ENCODE data around the gene DTNA.
"Not testable (repeated sequence)": the region's sequence is repeated elsewhere in the genome, so short reads cannot be mapped to it uniquely, and the experiment has no call there.

DTNA gene

DNA sequence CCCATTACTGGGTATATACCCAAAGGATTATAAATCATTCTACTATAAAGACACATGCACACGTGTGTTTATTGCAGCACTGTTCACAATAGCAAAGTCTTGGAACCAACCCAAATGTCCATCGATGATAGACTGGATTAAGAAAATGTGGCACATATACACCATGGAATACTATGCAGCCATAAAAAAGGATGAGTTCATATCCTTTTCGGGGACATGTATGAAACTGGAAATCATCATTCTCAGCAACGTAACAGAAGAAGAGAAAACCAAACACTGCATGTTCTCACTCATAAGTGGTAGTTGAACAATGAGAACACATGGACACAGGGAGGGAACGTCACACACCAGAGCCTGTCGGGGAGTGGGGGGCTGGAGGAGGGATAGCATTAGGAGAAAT, 15.6 kb downstream of the DTNA start:
- DNase-seq (ENCODE audit: low read depth in 2 of 2): not testable (repeated sequence)

DNA sequence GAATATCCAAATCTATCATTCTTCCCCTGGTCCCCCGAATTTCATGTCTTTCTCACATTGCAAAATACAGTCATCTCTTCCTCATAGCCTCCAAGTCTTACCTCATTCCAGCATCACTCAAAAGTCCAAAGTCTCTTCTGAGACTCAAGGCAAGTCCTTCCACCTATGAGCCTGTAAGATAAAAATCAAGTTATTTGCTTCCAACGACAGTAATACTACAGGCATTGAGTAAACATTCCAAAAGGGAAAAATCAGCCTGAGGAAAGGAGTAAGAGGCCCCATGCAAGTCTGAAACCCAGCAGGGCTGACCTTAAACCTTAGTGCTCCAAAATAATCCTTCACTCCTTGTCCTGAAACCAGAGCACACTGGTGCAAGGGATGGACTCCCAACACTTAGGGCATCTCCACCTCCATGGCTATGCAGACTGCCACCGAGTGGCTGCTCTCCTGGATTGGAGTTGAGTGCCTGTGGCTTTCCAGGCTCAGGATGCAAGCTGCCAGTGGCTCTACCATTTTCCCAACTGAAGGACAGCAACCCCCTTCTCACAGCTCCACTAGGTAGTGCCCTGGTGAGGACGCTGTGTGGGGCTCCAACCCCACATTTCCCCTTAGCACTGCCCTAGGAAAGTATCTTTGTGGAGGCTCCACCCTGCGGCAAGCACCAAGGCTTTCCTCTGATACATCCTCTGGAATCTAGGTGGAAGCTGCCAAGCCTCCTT, 16.3 kb downstream of the DTNA start:
- no peak for DNase-seq (ENCODE audit: low read depth in 2 of 2)

DNA sequence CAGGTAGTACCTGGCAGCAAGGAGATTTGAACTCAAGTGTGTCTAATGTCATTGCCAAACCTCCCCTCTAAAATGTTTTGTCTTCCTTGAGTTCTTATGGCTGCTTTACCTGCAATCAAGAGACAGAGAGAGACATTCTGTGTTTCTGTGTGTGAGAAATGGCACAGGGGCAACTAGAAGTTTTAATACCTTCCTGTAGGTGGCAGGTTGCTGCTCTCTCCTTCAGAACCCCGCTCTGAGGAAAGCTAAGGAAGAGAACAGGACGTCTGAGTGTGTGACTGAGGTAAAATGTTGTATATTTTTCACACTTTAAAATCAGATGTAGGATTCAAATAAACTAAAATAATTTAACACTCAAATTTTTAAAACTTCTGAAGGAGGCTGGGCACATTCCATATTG, 19.2 kb downstream of the DTNA start:
- DNase-seq (ENCODE audit: low read depth in 2 of 2): no peak

DNA sequence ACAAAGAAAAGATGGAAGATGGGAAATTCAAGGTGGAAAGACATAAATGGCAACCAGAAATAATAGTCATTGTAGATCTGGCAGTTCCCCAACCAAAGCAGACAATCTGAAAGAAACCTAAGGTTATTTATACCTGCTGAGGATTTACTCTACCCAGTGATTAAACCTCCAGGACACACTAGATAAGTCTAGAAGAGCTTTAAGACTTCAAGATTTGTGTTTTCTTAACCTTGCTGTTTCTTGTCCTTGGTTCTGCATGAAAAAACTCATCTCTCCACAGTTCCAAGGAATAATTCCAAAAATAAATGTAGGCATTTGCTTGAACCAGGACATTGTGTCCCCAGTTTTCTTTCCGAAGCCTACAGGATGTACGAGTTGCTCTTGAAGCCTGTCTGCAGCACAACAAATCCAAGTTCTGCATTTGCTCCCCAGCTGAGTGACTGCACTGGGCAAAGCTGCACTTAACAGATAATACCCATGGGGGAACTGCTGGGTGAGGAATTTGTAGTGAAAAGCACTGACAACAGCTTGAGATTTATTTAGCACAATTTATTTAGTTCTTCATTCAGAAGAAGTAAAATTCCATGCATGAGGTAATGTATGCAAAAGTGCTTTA, 19.8 kb downstream of the DTNA start:
- DNase-seq (ENCODE audit: low read depth in 2 of 2): no peak

DNA sequence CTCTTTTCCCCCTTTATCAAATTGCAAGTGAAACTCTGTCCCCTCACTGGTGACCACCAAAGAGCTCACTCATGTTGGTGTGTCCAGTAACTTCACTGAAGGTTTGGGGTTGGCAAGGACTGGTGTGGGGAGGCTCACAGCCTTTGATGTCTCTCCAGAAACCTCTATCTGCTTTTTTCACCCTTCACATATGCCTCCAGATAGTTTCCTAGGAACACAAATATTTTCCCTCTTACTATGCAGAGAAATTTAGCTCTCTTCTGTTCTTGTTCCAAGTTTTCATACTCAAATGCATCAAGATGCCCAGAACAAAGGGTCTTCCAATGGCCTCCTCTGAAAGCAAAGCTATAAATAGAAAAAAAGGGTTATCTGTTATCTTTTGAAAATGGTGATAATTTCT, 20.7 kb downstream of the DTNA start:
- no peak for DNase-seq (ENCODE audit: low read depth in 2 of 2)

DNA sequence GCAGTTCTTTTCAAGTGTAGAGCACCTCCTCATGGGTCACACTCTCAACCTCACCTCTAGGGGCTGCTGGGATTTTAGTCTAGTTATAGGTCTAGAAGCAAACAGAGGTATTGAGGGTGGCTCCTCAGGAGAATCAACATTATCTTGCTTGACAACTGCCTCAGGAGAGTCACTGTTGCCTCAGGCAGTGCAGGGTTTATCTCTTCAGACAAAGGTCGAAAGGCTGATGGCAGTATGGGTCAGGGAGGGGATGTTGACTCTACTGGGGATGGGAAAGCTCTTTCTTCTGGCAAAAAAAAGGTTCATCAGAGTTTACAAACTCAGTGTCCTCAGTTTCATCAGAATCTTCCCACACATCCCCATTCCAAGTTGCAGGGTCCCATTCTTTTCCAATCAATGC, 24.0 kb downstream of the DTNA start:
- no peak for DNase-seq (ENCODE audit: low read depth in 2 of 2)

DNA sequence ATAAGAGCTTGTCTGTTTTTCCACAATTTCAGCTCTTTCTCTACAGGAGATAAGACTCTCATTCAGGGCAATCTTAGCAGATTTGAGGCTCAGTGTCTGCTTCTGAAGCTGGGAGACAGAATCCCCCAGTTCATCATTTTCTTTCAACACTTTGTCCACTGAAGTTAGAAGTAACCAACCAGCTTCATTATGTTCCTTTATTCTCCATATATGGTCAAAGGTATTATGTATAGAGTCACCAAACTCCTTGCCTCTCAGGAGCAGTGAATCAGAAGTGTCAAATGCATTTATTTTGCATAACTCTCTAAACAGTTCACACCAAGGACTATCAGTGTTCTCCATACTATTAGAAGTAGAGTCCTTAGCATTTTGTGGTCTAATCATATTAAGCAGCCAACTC, 24.4 kb downstream of the DTNA start:
- DNase-seq (ENCODE audit: low read depth in 2 of 2): not testable (repeated sequence)

DNA sequence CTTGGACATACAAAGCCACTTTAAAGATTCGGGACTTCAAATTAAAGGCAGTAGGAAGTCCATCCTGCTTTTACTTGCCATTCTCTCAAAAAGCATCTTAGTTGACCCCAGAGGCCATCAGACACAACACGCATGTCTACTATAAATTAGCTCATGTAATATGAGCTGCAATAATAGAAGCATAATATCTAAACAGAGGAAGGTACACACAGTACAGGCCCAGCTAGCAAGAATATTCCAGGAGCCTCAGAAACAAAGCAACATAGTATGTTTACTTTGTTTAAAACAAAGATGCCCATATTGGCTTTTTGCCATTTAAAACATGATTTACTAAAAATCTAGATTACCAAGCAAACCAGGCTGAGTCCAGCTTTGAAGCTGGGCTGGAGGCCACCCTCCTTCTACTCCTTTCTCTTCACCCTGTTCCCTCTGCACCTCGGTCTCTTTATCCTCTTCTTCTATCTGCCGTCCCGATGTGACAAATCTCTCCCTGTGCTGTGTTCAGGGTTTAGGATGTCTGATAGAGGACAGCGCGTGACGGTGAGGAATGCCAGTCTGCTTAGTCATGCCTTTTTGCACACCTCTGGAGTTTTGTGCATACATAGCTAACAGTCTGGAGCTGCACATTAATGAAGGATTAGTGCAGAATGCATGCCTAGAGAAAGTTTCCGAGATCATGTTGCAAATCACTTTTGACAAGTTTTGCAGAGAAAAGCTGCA, 28.2 kb downstream of the DTNA start:
- no peak for DNase-seq (ENCODE audit: low read depth in 2 of 2)

DNA sequence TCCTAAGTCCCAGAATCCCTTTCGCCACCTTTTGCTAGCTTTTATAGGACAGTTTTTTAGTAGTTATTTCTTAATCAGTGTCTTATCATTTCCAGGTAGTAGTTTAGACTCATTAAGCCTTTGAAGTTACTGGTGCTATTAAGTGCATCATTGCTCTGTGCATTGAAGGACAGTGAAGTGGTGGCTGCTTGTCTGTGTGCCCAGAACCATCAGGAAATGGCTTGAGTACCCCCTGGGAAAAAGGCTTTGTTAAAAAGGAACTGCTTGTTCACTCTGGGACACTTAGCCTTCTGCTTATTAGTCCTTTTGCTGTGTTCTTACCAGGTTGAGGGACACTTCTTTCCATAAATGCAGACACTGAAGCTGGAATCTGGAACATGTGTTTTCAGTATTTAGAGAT, 30.0 kb downstream of the DTNA start:
- DNase-seq (ENCODE audit: low read depth in 2 of 2): no peak

DNA sequence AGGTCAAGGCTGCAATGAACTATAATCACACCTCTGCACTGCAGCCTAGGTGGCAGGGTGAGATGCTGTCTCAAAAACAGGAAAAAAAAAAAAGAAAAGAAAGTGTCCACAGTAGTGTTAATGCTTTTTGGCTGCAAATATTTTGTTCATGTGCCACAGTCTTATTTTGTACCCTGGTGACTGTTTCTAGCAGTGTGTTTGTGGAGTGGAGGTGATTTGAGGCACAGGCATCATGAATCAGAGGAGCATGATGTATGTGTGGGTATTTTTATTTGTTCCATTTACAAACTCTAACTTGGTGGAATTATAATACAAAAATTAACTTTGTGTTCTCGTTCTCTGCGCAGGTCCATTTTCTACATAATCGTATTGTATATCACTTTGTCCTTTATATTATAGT, 30.6 kb downstream of the DTNA start:
- no peak for DNase-seq (ENCODE audit: low read depth in 2 of 2)

DNA sequence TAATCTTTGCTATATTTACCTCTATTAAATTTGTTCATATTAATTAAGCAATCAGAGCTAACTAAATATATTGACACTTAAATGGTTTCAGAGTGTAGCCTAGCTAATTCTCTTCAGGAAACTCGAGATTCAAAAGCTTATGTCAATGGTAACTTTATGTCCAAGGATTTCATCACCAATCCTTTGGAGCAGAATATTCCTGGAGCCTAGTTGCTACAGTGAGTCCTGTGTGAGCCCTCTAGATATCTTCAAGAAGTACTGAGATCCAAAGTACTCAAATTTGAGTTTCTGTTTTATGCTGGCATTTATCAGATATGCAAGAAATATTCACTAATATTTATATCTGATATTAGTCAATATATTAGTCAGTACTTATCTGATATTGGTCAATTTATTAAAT, 31.3 kb downstream of the DTNA start:
- DNase-seq (ENCODE audit: low read depth in 2 of 2): no peak

DNA sequence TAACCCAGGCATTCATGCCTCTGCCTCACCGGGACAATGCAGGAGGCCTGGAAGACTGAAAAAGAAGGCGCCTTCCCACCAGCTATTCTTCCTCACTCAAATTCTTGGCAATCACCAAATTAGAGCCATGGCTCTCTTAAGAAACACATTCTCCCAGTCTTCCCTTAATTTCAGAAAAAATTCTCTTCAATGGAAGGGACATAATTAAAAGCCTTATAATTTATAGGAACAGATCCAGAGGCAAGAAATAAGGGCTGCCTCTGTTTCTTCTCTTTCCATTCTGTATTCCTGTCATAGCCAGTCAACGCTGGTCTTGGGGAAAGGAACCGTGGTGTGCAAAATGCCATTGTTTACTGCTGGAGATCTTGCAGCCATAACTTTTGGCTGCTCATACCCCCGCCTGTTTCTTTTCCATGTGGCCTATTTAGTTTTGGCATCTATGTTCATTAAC, 32.8 kb downstream of the DTNA start:
- DNase-seq (ENCODE audit: low read depth in 2 of 2): no peak

DNA sequence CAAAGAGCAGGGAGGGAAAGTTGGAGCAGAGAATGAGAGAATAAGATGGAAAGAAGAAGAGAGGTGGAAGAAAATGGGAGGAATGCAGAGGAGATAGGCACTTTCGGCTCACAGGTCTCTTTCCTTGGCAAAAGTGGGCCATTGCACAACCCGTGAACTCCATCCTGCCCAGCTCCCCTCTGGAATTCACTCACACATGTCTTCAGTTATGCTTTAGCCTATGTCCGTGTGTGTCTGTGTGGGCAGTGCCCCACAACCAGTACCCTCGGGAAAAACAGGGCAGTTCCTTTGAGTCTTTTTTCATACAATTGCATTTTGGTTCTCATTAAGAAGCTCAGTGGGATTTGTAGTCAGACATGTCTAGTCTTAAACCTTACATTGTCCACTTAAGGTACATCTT, 34.5 kb downstream of the DTNA start:
- no peak for DNase-seq (ENCODE audit: low read depth in 2 of 2)

DNA sequence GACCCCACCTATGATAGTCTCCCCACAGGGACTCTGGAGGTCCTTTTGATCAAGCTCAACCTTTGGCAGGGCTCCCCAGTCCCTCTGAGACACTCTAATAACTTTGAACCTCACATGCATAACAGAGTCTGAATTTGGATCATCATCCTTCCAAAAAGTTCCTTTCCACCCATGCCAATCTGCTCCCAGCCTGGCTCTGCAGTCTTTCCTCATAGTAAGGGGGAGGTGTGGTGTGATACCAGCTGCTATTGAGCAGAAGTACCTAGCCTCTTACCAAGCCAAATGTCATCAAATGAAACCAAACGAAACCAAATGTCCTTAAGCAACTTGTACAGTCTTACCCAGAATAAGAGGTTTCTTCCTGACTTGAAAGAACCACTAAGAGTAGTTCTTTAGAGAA, 36.5 kb downstream of the DTNA start:
- no peak for DNase-seq (ENCODE audit: low read depth in 2 of 2)

DNA sequence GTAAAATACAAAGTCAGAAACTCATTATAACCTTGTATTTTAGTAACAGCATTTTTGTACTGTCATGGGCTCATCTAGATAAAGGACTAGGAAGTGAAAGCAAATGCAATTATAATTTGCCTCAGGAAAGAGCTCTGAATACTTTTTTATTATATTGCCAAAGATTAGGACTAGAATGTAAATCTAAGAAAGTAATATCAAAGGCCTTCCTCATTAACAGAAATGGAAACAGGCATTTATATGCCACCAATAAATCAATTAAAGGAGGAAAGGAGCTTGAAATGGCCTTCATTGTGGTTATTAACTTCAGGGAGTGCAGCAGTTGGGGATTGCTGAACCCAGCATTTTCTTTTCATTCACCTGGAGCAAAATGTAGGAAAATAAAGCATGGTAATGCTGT, 39.6 kb downstream of the DTNA start:
- DNase-seq (ENCODE audit: low read depth in 2 of 2): no peak

DNA sequence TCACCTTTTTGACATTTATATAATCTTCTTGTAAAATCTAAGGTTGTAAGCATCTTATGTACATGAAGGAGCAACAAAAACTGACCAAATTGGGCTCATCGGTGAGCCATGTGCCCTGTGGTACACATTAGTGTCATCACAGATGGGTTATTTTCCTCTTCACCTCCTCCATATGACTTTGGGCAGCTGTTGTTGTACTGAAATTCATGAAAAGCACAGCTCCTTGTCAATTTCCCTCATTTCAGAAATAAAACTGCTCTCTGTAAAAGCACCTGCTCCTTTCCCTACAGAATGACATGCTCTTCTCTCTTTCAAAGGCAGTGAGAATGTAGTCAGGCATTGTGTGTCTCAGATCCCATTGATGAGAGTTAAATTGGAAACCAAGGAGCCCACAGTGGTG, 42.0 kb downstream of the DTNA start:
- no peak for DNase-seq (ENCODE audit: low read depth in 2 of 2)

DNA sequence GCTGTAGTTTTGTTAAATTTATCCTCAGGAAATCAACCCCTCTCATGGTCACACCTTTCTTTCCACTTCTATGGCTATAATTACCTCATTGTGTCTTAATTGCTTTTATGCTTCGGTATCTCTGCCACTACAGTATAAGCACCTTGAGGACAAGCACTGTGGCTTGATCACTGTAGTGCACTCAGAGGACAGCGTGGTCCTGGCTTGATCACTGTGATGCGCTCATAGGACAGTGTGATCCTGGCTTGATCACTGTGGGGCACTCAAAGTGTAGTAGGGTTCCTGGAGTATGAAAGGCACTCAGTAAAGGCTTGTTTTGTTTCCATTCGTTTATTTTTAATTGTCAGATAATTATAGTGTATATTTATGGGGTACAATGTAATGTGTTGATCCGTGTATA, 44.2 kb downstream of the DTNA start:
- no peak for DNase-seq (ENCODE audit: low read depth in 2 of 2)

DNA sequence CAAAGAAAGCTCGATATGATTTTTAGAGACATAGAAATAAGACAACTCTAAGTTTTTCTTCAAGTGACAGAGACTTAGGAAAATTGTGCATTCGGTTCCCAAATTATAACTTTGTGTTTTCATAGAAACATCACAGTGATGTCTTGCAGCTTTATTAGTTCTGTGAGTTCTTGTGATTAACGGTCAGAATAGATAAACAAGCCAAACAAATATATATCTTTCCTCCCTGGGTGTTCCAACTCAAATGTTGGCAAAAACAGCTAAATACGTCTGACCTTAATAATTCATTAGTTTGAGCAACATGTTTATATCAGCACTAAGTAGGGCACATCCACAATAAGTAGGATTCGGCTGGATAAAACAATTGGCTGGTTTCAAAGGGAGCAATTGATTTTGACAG, 47.6 kb downstream of the DTNA start:
- no peak for DNase-seq (ENCODE audit: low read depth in 2 of 2)

DNA sequence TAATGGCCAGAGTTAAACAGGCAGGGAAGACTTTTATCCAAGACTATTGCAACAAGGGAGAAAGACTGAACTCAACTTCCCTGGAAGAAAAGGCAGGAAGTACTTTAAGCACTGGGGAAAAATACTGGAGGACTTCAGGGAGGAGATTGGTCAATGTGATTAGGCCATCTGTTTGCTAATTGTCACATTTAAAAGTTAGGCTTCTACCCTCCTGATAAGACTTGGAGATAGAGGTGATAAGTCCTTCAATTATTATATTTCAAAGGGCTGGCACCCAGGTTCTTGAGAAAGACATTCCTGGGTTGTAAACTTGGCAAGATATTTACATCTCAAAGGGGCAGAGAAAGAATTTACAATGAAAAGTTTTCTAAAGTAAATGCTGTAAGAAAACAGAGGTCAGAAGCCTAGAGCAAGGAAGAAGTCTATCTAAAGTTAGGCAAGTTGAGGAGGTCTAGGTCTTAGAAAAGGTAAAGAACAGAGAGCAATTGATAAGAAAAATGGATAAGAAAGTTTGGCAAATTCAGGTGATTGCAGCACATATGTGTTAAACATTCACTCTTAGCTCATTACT, 48.4 kb downstream of the DTNA start:
- no peak for DNase-seq (ENCODE audit: low read depth in 2 of 2)

DNA sequence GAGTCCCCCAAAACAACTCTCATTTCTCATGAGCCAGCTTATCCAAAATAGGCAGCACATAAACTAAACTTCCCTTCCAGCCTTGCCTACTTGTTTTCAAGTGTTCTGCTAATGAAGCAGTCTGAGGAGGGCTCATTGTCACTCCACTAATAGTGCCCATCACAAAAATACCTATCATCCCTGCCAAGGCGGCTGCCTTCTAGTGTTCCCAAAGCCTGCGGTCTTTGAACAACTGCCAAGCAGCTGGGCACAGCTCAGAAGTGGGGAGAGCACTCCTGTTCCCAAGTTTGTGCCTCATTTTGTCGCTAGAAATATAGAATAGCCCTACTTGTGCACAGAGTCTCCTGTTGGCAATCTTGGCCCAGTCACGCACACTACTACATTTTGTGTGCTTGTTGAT, 50.3 kb downstream of the DTNA start:
- no peak for DNase-seq (ENCODE audit: low read depth in 2 of 2)

DNA sequence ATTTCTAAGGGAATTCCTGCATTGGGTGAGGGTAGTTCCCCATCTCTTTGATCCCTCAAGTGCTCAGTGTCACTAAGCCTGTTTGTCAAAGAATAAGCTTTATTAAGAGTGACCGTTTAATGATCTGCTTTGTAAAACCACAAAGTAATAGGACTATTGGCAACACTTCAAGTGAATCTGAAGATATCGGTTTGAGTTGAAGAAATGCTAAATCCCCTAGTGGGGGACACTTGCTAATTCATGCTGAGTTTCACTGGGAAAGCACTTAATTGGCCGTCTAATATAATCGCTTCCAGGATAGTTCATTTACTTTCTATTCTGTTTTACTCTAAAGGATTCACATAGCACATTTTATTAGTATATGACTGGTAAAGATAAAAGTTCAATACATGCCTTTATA, 54.4 kb downstream of the DTNA start:
- DNase-seq (ENCODE audit: low read depth in 2 of 2): no peak

DNA sequence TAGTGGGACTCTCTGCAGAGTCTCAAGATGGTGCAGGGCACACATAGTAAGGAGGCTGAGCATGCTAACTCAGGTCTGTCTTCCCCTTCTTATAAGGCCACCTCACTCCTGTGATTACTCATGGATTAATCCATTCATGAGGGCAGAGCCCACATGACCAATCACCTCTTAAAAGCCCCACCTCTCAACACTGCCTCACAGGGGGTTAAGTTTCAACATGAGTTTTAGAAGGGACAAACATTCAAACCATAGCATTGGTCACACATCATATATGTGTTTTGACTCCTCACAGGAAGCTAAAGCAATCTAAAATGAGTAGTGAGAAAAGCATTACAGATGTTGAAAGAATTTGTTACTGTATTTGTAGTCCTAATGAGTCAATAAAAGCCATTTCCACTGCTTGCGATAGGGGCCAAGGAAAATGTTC, 57.5 kb downstream of the DTNA start:
- DNase-seq (ENCODE audit: low read depth in 2 of 2): no peak

DNA sequence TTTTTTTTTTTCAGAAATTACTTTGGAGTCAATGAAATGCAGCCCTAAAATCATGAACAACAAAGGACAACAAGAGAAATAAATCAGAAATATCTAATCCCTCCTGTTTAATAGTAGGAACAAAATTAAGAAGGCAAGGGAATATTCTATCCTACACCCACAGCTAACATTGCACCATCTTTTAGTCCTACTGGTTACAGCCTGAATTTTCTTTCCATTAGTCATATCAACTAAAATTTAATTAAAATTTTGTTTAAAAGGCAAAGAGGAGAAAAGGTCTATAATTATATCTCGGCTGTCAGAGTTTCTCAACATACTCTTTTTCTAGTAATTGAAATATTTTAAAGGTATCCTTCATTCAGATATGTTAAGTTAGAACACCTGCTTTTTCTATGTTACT, 61.9 kb downstream of the DTNA start:
- DNase-seq (ENCODE audit: low read depth in 2 of 2): no peak

Data from stimulated activated CD8-positive, alpha-beta memory T cell treated with anti-CD3 and anti-CD28 coated beads, Interleukin-15, amount 100 ng/mL, for 48 hours (primary cell).